HG02870 (cell line): Measurements from ENCODE around the gene ESM1.
"Not testable (repeated sequence)": the region's sequence is repeated elsewhere in the genome, so short reads cannot be mapped to it uniquely, and the experiment has no call there.

Experiments
- ATAC-seq: cut with Tn5 transposase; IDR thresholded peaks from one replicate; pipeline ENCODE4 v1.9.1; 2021; ENCODE audit warnings: mild to moderate bottlenecking, moderate library complexity; ENCODE audit not compliant: unreplicated experiment

ESM1 gene, protein sequence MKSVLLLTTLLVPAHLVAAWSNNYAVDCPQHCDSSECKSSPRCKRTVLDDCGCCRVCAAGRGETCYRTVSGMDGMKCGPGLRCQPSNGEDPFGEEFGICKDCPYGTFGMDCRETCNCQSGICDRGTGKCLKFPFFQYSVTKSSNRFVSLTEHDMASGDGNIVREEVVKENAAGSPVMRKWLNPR

DNA sequence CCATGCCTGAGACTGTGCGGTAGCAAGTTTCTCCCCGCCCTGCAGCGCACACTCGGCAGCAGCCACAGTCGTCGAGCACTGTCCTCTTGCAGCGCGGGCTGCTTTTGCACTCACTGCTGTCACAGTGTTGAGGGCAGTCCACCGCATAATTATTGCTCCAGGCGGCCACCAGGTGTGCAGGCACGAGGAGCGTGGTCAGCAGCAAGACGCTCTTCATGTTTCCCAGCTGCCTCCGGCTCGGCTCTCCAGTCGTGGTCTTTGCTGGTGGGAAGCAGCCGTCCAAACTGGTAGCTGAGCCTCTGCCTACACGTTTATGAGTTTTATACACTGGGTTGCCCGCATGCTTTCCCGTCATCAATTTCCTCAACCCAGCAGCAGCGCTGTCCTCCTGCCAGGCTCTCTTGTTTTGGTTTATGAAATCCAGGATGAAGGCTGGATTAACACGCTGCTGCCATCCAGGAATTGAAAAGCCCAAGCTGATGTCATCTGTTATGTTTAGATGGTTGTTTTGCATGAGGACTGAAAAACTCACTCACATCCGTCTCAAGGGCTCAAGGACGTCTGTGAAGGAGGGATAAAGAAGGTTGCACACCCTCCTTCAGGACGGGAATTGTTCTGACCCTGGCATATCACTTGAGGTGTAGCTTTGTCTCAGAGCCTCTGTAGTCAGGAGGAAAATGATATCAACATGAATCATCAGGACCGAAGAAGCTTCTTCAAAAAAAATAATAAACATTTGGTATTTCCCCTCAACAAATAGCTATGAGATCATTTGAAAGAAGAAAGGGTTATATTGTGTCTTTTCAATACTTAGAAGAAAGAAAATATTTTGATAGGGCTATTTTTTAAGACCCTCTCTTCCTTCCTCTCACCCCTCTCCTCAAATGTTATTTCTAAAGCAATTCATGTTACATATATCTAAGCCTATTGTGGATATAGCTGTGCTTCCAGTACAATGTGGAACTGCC is at the start of gene ESM1:
Gene ESM1 (minus strand): TSS at position 293 of the 968 bp plus-strand sequence. CDS start 76 bp downstream, at position 217.
- no peak for ATAC-seq

DNA sequence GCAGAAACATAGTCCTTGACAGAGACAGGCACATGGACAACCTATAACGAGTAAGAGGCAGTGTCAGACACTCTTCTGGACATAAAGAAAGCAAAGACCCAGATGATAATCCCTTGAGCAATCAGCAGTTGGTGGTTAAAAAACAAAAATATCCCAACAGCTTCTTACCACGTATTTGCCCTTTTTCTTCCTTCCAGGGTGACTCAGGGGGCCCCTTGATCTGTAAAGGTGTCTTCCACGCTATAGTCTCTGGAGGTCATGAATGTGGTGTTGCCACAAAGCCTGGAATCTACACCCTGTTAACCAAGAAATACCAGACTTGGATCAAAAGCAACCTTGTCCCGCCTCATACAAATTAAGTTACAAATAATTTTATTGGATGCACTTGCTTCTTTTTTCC is 48.2 kb upstream of the ESM1 start:
- no peak for ATAC-seq

DNA sequence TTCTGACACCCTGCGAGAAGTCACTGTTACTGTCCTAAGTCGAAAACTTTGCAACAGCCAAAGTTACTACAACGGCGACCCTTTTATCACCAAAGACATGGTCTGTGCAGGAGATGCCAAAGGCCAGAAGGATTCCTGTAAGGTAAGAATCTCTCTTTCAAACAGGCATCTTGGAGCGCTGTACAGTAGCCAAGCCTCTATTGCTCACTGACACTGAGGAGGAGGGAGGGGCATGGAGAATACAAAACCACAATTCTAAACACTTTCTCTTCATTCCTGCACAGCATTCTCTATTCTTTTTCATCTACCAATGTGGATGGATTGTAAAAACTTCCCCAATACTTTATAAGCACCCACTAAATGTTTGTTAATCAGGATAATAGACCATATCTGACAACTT is 46.1 kb upstream of the ESM1 start:
- ATAC-seq, result no peak

DNA sequence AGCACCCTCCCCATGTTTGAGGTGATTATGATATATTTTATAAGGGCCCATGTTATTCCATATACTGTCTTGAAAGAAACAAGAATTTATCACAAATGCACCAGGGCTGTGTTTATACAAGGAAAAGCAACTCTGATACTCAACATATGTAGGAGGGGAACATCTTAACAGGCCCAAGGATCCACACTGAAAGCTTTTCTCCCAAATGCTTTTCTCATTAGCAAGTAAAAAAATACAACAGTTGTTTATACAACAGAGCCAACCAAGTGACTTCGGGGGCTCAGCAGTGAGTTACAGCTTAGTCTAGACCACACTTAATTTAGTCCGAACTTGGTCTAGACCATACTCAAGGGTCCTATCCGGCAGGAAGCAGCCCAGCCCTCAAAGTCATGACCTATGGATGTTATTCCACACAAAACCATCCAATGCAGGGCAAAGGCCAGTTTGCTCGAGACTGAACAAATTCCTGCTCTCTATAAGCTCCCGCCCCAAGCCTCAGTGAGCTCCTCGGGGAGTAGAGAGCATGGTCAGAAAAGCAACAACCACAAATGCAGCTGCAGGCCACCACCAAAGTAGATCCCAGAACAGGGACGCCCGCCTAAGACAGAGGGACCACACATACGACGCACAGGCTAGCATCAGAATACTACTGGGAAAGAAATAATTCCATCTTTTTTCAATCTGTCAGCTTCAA is 45.4 kb upstream of the ESM1 start:
- no peak for ATAC-seq

DNA sequence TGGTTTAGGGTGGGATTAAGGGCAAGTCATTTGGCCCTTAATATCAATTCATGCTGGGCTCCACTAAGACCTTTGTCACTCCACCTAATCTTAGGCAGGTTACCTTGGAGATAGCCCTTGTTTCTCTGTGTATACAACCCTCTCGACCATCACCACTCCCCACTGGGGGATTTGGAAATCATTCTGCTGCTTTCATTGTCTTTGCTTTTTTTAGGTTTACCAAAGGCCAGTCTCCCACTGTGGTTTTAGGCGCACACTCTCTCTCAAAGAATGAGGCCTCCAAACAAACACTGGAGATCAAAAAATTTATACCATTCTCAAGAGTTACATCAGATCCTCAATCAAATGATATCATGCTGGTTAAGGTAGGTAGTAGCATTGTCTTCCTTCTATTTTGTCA is 44.8 kb upstream of the ESM1 start:
- ATAC-seq, result no peak

DNA sequence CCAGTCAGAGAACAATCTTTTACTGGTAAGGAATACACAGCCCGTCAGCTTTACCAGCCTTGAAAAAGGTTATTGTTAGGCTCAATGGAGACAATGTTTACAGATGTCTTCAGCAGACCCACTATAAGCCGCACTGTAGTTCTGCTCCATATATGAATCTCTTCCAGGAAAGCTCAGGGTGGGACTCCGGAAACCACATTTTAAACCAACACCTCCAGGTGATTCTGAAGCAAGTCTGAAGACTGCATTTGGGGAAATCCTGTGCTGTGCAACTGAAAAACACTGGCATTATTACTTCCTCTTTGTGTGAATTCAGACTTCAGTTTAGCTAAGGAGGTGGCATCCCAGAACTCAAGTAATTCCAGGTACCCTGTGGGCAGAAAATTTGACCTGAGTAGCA is 42.2 kb upstream of the ESM1 start:
- ATAC-seq, result no peak

DNA sequence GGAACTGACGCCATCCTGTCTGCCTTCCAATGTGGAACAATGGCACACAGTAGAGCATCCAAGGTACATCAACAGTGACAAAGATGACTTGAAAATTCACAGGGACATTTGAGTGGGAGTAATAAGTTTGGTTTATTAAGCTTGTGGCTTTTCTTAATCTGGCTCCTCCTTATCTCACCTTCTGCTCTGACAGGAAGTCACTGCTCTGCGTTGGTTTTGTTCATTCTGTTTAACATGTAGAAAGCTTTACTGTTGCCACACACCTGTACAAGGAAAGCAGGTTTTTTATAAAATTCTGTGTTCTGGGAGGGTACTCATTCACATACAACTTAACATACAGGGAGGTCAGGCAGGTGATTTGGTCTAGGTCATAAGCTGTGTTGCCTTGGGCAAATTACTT is 37.1 kb upstream of the ESM1 start:
- no peak for ATAC-seq

DNA sequence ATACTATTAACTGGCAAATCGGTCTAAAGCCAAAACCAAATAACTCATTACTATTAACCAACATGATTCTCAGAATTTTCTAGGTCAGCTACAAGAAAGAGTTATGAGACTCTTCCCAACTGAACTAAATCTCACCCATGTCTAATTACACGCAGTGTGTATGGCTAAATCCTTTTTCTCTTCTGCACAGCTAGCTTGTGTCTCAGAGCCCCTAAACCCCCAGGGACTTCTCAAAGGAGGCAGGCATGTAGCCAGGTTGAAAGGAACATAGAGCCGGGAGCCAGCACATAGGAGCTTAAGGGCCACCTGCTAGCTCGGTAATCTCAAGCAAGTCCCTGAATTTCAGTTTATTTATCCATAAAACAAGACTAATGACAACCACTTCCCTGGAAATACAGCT is 36.4 kb upstream of the ESM1 start:
- ATAC-seq, result no peak

DNA sequence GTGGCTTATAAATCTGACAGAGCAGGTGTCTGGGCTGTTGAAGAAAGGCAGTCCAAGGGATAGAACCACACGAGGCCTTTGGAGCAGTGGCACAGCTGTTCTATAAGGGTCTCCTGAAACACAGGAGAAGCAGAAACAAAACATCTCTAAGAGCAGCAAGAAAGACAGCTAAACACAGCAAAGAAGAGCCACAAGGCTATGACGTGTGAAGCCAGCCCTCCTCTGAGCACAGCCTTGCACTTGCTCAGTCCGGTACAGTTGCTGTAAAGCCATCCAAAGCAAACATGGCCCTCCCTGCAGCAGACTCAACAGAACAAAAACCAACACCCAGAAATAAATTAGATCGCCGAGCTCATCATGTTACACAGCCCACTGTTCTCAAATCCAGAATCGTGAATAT is 36.0 kb upstream of the ESM1 start:
- no peak for ATAC-seq

DNA sequence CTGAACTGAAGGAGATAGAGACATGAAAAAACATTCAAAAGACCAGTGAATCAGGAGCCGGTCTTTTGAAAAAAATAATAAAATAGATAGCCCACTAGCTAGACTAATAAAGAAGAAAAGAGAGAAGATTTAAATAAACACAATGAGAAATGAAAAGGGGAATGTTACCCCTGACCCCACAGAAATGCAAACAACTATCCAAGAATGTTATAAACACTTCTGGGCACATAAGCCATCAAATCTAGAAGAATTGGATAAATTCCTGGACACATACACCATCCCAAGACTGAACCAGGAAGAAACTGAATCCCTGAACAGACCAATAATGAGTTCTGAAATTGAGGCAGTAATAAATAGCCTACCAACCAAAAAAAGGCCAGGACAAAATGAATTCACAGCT is 24.8 kb upstream of the ESM1 start:
- not testable (repeated sequence) for ATAC-seq

DNA sequence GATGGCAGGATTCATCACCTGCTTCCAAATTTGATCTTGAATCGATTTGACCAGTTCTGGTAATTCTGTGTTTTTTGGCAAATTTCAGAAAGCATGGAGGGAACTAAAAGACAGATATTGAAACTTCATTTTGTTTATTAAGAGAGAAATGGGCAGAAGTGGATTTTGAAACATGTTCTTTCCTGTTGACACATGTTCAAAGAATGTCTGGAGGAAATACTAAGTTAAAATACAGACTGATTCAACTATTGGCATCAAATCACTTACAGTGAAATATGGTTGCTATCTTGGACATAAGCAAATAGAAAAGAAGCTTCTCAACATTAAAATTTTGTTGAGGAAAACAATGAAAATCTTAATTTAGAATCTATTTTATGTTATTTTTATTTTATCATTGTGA is 19.3 kb upstream of the ESM1 start:
- ATAC-seq, result no peak

DNA sequence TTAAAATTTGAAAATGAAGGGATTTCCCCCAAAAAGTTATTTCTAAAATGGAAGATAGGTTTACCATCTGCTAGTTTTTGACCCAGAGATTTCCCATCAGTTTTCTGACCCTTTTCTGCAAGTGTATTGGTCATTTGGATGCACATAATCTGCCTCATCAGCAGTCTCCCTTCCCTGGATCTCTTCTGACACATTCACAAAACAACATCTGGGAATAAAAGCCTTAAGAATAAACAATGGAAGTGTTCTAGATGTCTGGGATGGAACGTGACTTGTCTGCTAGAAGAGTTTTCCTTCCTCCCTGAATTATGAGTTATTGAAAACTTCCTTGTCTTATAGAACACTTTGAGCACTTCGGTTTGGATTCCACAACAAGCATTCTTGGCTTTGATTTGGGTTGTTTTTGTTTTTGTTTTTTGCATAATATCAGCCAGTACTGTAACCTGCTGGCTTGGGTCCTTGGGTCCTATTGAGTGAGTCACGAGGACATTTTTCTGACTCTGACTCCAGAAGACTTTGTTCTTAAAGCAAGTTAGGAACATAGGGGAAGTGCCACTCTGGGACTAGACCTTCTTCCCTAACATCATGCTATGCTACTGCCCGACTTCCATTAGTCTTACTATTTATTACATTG is 18.2 kb upstream of the ESM1 start:
- no peak for ATAC-seq

DNA sequence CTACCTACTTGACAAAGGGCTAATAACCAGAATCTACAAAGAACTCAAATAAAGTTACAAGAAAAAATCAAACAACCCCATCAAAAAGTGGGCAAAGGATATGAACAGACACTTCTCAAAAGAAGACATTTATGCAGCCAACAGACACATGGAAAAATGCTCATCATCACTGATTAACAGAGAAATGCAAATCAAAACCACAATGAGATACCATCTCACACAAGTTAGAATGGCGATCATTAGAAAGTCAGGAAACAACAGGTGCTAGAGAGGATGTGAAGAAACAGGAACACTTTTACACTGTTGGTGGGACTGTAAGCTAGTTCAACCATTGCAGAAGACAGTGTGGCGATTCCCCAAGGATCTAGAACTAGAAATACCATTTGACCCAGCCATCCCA is 16.8 kb upstream of the ESM1 start:
- not testable (repeated sequence) for ATAC-seq

DNA sequence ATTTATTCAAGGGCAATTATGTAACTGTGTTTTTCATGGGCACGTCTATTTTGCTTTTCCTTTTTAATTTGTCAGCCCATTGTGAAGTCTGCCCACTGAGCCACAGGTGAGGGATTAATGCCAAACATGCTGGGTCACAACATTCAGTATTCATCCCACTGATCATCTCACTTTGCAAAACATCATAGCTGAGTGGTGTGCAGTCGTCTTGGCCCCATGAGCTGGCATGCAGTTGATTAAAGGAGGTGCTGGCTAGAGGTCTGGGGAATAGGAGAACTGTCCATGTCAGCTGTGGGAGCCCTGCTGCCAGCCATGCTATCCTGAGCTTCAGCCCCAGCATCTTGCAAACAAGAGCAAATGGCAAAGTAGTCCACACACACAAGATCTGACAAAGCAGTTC is 11.7 kb upstream of the ESM1 start:
- no peak for ATAC-seq

DNA sequence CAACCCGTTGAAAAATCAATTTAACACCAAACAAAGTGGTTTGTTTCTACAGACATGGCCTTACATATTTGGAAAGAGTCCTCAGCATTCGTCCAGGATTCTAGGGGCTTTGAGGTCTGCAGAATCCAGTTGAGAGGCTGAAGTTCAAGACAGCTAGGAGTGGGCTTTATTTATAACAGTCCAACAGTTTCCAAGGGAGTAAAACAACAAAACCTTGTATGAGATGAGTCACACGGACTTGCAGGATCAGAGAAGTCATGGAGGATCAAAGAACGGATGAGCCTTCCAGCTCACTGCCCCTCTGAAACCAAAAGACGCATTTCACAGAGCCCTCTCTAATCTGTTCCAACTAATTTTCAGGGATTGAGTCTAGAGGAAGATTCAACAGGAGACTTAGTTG is 11.1 kb upstream of the ESM1 start:
- ATAC-seq, result no peak

DNA sequence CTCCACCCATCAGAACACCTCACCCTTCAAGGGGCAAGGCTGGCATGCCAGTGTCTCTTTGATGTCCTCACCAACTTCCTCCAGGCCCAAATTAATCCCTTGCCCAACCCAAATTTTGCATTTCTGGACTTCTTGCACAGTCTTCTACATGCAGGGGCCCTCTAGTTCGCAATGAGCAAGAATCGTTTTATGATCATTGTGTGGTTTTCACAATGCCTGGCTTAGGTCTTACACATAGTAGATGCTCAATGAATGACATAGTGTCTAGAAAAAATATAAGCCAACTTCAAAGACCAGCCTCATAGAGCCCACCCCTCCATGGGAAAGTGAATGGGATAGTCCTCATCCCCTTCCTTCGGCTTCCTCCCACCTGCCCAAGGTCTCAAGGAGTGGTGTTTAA is 9.8 kb upstream of the ESM1 start:
- no peak for ATAC-seq

DNA sequence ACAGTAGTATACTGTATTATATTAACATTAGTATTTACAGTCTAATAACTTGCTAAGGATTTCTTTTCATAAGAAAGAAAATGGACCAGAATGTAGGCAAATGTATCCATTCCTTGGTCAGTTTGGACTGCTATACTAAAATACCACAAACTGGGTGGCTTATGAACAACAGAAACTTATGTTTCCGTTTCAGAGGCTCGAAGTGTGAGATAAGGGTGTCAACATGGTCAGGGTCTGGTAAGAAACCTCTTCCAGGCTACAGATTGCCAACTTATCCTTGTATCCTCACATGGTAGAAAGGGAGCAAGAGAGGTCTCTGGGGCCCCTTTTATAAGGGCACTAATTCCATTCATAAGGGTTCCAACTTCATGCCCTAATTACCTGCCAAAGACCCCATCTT is 9.2 kb upstream of the ESM1 start:
- ATAC-seq, result no peak

DNA sequence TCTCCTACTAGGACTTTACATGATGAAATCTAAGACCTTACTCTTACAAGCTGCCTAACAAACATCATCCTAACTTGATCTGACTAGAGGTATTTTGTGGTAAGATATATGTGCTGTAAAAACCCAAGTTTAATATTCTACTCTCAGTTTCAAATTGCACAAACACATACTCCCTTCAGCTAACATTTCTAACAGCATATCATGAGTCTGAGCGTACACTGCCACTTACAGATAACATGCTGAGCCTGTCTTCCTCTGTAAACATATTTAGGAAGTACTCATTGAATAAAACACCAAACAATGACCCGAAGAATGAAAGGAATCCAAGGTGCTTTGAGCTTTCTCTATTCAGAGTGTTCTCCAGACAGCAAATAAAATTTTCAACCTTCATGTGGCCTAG is 7.9 kb upstream of the ESM1 start:
- ATAC-seq, result no peak

DNA sequence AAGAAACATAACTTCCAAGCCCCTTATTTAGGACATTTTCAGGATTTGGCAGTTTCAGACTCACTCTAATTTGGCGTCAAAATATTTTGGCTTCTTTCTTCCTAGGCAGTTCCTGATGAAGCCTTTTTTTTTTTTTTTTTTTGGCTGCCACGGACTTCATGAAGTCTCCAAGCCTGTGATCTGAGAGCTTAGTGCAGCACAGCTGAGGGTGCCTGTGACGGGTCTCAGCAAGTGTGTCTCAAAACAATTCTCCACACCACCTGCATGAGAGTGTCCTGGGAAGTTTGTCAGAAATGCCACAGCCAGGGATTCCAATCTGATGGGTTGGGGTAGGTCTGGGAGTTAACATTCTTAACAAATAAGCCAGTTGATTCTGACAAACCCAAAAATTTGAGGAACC is 6.0 kb upstream of the ESM1 start:
- no peak for ATAC-seq

DNA sequence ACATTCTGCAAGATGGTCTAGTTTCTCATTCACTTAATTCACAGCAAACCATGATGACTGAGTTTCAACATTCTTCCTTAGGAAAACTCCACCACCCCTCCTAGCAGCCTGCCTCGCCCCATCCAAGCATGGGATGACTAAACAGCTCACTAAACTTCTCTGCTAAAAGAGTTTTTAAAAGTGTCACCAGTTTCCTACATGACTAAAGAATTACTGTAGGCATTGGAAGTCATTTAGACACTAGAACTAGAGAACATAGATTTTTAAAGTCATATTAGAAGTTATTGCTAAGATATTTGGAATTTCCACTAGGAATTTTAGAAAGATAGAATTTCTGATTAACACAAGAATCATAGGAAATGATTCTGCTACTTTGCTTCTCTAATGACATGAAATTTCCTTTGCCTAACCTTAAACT is 5.5 kb upstream of the ESM1 start:
- ATAC-seq, result no peak

DNA sequence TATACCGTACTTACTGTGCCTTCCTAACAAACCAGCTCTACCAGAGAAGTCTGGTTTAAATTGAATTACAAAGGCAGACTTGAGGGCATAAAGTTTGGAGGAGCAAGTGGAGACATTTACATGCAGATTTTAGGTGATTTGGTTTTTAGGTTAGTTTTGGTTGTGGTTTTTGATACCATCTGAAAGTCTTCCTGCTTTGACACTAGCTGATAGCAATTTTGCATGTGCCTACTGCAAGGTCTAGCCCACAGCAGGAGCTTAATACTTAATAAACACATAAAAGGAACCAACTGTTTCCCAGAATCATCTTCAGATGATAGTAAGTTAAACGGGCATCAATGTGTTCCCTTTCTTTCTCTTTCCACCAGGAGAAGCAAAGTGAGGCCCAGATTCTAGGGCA is 3.4 kb upstream of the ESM1 start:
- no peak for ATAC-seq
